NCI-H1092 (cell line): ENCODE results near the gene R3HCC1L.
"Not testable (repeated sequence)": the region's sequence is repeated elsewhere in the genome, so short reads cannot be mapped to it uniquely, and the experiment has no call there.

Experiments used
- DNase-seq: peaks from one replicate; lab custom pipeline; 2025; lab: John Stamatoyannopoulos, UW

Gene R3HCC1L

DNA sequence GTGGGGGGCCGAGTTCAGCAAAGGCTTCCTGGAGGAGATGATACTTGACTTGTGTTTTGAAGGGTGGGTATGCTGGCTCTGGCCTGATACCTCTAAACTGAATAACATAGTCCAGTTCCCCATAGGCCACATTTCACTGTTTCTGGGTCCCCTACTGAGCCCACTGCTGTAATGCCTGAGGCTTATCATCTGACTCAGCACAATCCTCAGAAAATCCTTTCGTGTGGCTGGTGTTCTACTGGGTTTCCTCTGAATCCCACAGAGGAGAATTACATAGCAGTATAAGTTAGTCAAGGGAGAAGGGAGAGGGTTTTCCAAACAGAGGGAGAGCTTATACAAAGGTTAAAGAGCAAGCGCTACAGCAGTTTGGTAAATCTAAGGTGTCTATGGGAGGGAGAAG, 2.8 kb upstream of the R3HCC1L start:
- no peak for DNase-seq

- DNase-seq: not testable (repeated sequence)
Observed at GRCh38 chr10:98133075-98133752, 1.2 kb upstream of the R3HCC1L start.

DNA sequence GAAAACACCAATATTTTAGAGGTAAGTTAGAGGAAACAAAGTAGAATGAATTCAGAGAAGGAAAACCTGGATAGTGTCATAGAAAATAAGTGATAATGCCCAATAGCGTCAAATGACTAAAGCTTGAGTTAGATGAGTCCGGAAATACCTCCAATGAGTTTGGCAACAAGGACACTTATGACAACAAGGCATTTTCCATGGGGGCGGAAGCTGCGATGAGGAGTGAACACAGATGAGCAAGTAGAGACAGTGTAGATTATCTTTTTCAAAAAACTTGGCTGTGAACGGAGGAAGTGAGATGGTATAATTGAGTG, 383 bp upstream of the R3HCC1L start:
- no peak for DNase-seq

- DNase-seq: no peak
Observed at GRCh38 chr10:98135222-98135899, 904 bp downstream of the R3HCC1L start.

GRCh38 chr10:98136775-98137174, 2.3 kb downstream of the R3HCC1L start:
- DNase-seq: not testable (repeated sequence)

DNA sequence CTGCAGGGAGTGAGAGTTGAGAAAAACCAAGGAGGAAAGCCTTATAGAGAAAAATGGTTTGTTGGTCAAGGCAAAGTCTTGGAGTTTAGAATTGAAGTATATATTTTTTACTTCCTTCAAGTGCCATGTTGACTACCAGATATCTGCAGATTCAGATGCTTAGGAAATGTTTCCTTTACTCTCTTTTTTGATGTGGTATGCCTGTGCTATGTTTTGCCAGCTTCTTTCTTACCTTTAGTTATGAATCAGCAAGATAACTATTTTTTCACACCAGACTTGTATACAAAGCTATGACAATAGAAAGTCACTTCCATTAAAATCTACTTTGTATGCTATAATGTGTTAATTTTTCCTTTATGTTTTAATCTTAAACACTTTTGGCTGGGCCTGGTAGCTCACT, 3.6 kb downstream of the R3HCC1L start:
- no peak for DNase-seq

- no peak for DNase-seq
Observed at GRCh38 chr10:98139431-98139830, 5.0 kb downstream of the R3HCC1L start.

GRCh38 chr10:98141484-98142073, 7.1 kb downstream of the R3HCC1L start:
- no peak for DNase-seq

GRCh38 chr10:98144985-98145384, 10.5 kb downstream of the R3HCC1L start:
- no peak for DNase-seq

DNA sequence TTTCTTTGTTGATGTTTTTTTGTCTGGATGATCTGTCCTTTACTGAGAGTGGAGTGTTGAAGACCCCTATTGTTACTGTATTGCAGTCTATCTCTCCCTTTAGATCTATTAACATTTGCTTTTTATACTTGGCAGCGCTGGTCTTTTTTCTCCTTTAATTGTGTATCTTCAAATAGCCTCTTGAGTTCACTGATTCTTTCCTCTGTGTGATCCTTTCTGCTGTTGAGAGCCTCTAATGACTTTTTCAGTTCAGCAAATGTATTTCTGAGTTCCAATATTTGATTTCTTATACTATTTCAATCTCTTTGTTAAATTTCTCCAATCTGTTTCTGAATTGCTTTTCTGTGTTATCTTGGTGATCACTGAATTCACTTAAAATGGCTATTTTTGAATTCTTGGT, 15.4 kb downstream of the R3HCC1L start:
- no peak for DNase-seq

- DNase-seq: no peak
Observed at GRCh38 chr10:98150544-98150943, 16.1 kb downstream of the R3HCC1L start.

- not testable (repeated sequence) for DNase-seq
Observed at GRCh38 chr10:98152778-98153177, 18.3 kb downstream of the R3HCC1L start.

GRCh38 chr10:98153213-98153958, 18.9 kb downstream of the R3HCC1L start:
- not testable (repeated sequence) for DNase-seq

- no peak for DNase-seq
Observed at GRCh38 chr10:98154076-98154475, 19.6 kb downstream of the R3HCC1L start.

- no peak for DNase-seq
Observed at GRCh38 chr10:98158576-98158975, 24.1 kb downstream of the R3HCC1L start.

DNA sequence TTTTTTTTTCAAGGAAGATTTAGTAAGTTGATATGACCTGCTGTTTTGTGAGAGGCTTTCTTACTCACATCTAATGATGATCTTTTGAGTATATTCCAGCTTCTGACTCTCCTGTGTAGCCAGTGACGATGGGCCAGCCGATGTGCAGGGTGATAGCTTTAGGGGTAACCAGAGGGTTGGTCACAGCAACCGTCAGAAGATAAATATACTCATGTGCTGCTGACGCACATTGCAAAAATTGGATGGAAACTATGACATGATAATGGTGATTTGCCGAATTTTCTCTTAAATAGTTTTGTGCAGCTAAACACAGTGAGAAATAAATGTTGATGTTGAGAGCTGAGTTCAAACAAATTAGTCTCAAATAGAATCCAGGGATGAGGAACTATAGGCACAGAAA, 29.5 kb downstream of the R3HCC1L start:
- no peak for DNase-seq

DNA sequence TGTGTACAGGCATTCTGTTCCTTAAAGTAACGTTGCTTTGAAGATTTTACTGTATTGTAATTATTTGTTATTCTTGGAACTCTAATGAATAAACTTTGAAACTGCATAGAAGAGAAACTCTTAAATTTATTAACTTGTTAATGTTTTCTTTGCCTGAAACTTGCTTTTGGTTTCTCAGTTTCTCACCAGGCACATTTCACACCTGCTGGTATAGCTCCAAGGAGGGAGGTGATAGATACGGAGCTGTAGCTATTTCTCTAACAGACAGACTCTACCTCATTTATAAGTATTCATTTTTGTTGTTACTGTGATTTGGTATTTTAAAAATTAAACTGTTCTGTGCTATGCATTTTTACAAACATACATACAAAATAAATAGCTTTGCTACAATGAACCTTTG, 32.7 kb downstream of the R3HCC1L start:
- no peak for DNase-seq

DNA sequence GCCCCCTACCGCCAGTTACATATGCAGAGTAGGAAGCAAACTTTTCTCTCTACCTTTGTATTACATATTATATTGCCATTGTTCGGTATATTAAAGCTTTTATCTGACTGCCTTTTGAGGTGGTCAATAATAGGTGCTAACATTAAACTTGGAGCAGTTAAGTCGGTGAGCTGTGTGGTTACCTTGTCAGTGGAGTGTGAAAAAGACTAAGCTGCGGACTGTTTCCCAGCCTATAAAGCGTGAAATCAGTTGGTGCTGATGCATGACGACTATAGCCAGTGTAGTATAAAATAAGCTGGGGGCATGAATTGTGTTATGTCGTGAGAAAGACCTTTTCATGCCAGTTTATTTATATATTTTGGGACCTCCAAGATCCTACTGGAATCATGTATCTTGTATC, 33.7 kb downstream of the R3HCC1L start:
- DNase-seq: no peak

- DNase-seq: no peak
Observed at GRCh38 chr10:98168766-98169165, 34.3 kb downstream of the R3HCC1L start.

- DNase-seq: no peak
Observed at GRCh38 chr10:98169379-98169778, 34.9 kb downstream of the R3HCC1L start.

- no peak for DNase-seq
Observed at GRCh38 chr10:98170249-98171117, 36.0 kb downstream of the R3HCC1L start.

- DNase-seq: no peak
Observed at GRCh38 chr10:98172073-98172472, 37.6 kb downstream of the R3HCC1L start.
